ENCODE data around the gene GID4.

DNA sequence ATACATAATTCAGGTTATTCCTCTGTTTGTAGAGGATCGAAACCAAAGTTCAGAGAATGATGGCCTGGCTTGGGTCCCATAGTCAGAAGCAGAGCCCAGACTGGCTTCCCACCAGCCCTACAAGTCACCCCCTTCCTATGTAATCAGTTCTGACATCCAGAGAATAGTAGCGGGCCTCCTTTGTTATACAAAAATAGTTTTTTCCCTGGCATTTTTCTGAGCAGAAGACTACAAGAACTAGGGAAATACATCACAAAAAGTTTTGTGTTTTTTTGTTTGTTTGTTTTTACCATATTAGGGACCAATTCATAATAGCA, 19.4 kb upstream of the GID4 start:
- TF ChIP-seq, protein P1, sequence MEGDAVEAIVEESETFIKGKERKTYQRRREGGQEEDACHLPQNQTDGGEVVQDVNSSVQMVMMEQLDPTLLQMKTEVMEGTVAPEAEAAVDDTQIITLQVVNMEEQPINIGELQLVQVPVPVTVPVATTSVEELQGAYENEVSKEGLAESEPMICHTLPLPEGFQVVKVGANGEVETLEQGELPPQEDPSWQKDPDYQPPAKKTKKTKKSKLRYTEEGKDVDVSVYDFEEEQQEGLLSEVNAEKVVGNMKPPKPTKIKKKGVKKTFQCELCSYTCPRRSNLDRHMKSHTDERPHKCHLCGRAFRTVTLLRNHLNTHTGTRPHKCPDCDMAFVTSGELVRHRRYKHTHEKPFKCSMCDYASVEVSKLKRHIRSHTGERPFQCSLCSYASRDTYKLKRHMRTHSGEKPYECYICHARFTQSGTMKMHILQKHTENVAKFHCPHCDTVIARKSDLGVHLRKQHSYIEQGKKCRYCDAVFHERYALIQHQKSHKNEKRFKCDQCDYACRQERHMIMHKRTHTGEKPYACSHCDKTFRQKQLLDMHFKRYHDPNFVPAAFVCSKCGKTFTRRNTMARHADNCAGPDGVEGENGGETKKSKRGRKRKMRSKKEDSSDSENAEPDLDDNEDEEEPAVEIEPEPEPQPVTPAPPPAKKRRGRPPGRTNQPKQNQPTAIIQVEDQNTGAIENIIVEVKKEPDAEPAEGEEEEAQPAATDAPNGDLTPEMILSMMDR (conservative IDR thresholded peaks at IDR 0.05 in 1 of 2, IDR thresholded peaks at IDR 0.05 in 1 of 2; ENCODE audit: low read depth in 1 of 2, low read length in 2 of 2), result no peak
- no peak for TF ChIP-seq EZH2 (IDR thresholded peaks at IDR 0.05; ENCODE audit: low read length, missing control alignments)

Data from fibroblast of lung (primary cell).